DND-41 (cell line): Measurements from ENCODE around the gene CD72.

Experiments used
- CTCF ChIP-seq: IDR thresholded peaks from 2 replicates; pipeline ENCODE4 v1.5.1; 2012; ENCODE audit warnings: borderline replicate concordance, low read length, moderate library complexity, mild to moderate bottlenecking; ENCODE audit not compliant: poor library complexity, severe bottlenecking; ENCODE audit errors: extremely low read depth
- EZH2 ChIP-seq: IDR thresholded peaks from 3 replicates; pipeline ENCODE4 v1.6.1; 2012; ENCODE audit warnings: borderline replicate concordance, low read depth, mild to moderate bottlenecking, moderate library complexity, low read length, inconsistent platforms; ENCODE audit not compliant: severe bottlenecking

- no peak for TF ChIP-seq CTCF
- TF ChIP-seq EZH2, result no peak
Observed at GRCh38 chr9:35609820-35610163, 8.4 kb downstream of the CD72 start.
